RWPE2 (cell line): ENCODE data around the gene RPA3.
A peak's percentile ranks its signal among the peaks of the same experiment; 100 is the strongest.

Experiments used
- ATAC-seq: fragments of 200-7000 bp; cut with Tn5 transposase; 3 replicates; pipeline ENCODE4 v1.9.1; 2021; ENCODE audit warnings: low read depth
- DNase-seq: peaks from one replicate; pipeline ENCODE4 v3.0.0-alpha.2; 2020; ENCODE audit warnings: low spot score
- H3K27ac ChIP-seq: fragments of 450-650 bp; 2 replicates; pipeline ENCODE4 v1.5.1; 2017; ENCODE audit warnings: mild to moderate bottlenecking; ENCODE audit not compliant: poor library complexity, severe bottlenecking
- H3K27me3 ChIP-seq: fragments of 250-450 bp; sonication (Bioruptor Pico); 2 replicates; pipeline ENCODE4 v1.5.1; 2021; ENCODE audit warnings: mild to moderate bottlenecking, moderate library complexity; ENCODE audit not compliant: insufficient read depth, poor library complexity, severe bottlenecking
- H3K36me3 ChIP-seq: fragments of 250-450 bp; sonication (Bioruptor Pico); 2 replicates; pipeline ENCODE4 v1.5.1; 2020; ENCODE audit warnings: low read depth, mild to moderate bottlenecking, moderate library complexity
- H3K4me1 ChIP-seq: fragments of 250-450 bp; sonication (Bioruptor Pico); 2 replicates; pipeline ENCODE4 v1.5.1; 2021; ENCODE audit warnings: mild to moderate bottlenecking, moderate library complexity; ENCODE audit not compliant: insufficient read depth, poor library complexity, severe bottlenecking
- H3K4me3 ChIP-seq: fragments of 250-450 bp; sonication (Bioruptor Pico); 2 replicates; pipeline ENCODE4 v1.5.1; 2021; ENCODE audit warnings: mild to moderate bottlenecking, moderate library complexity; ENCODE audit not compliant: severe bottlenecking
- H3K9me3 ChIP-seq: fragments of 250-450 bp; sonication (Bioruptor Pico); 2 replicates; pipeline ENCODE4 v1.5.1; 2021; ENCODE audit warnings: mild to moderate bottlenecking, moderate library complexity; ENCODE audit not compliant: severe bottlenecking
- TF ChIP-seq, protein P1 (sequence below): fragments of 450-650 bp; IDR thresholded peaks from one replicate; pipeline ENCODE4 v1.5.1; 2017; ENCODE audit warnings: mild to moderate bottlenecking, moderate library complexity; ENCODE audit not compliant: poor library complexity, severe bottlenecking

Gene RPA3

DNA sequence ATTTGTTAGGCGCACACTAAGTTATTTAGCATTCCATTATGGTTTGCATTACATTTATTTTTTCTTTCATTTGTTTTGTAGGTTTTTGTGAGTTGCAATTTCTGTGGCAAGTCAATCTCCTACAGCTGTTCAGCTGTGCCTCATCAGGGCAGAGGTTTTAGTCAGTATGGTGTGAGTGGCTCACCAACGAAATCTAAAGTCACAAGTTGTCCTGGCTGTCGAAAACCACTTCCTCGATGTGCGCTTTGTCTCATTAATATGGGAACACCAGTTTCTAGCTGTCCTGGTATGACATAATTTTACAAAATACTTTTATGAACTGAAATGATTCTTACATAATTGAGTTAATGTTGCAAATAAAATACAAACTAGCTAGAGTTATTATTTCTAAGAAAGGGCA is 122.2 kb downstream of the RPA3 start:
- DNase-seq, result no peak
- TF ChIP-seq, protein P1, sequence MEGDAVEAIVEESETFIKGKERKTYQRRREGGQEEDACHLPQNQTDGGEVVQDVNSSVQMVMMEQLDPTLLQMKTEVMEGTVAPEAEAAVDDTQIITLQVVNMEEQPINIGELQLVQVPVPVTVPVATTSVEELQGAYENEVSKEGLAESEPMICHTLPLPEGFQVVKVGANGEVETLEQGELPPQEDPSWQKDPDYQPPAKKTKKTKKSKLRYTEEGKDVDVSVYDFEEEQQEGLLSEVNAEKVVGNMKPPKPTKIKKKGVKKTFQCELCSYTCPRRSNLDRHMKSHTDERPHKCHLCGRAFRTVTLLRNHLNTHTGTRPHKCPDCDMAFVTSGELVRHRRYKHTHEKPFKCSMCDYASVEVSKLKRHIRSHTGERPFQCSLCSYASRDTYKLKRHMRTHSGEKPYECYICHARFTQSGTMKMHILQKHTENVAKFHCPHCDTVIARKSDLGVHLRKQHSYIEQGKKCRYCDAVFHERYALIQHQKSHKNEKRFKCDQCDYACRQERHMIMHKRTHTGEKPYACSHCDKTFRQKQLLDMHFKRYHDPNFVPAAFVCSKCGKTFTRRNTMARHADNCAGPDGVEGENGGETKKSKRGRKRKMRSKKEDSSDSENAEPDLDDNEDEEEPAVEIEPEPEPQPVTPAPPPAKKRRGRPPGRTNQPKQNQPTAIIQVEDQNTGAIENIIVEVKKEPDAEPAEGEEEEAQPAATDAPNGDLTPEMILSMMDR, result no peak

DNA sequence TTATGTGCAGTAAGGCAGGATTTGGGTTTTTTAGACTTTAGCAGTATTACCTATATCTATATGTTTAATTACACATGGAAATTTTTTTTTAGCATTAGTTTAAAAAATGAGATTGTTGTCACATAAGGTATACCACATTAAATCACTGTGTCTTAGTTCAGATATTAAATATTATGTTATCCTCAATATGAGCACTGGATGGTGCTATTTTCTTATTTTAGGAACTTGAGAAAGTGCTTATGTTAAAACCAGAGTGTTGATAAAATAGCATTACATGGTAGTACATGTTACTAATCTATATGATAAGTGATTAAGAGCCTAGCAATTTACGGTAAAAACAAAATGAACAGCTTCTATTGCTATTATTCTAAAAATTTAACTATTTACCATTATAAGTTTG is 123.0 kb downstream of the RPA3 start:
- peaks cover 51% of the 10 kb centered on the region for H3K36me3 ChIP-seq

More for the DNA sequence above, 122.2 kb downstream of the RPA3 start:
- Histone ChIP-seq H3K27me3 (no peaks in the 10 kb centered on the region), H3K4me3 (no peak overlapping the region), H3K4me1 (no peaks in the 10 kb centered on the region), H3K36me3 (peaks cover 46% of the 10 kb centered on the region), H3K27ac (no peak overlapping the region), H3K9me3 (no peaks in the 10 kb centered on the region)
- no peak for ATAC-seq

More for the DNA sequence above, 123.0 kb downstream of the RPA3 start:
- no peak overlapping the region for H3K27ac ChIP-seq
- ATAC-seq, result no peak
- no peaks in the 10 kb centered on the region for H3K9me3 ChIP-seq
- no peaks in the 10 kb centered on the region for H3K4me1 ChIP-seq
- DNase-seq, result no peak
- H3K27me3 ChIP-seq, result no peaks in the 10 kb centered on the region
- H3K4me3 ChIP-seq, result no peak overlapping the region
- TF ChIP-seq, protein P1, result peak; percentile 36
